Testis (tissue), 3 donors: ENCODE measurements around the gene NHLRC2. TPM values are rescaled to one million over a fixed set of nuclear protein-coding genes. Genes with fewer than 3 reads are reported as not detected.

ENCODE experiments used
- DNase-seq: peaks from one replicate; pipeline ENCODE4 v3.0.0-alpha.2; 2019
- H3K27ac ChIP-seq, 2 donors: fragments of 200-600 bp; sonication (generic); one replicate each; pipeline ENCODE4 v1.5.1; 2019
- H3K27me3 ChIP-seq: fragments of 200-600 bp; sonication (generic); one replicate; pipeline ENCODE4 v1.5.1; 2019
- H3K36me3 ChIP-seq: fragments of 200-600 bp; sonication (generic); one replicate; pipeline ENCODE4 v1.5.1; 2017; ENCODE audit warnings: low read depth; ENCODE audit errors: missing control alignments
- H3K4me1 ChIP-seq: fragments of 200-600 bp; sonication (generic); one replicate; pipeline ENCODE4 v1.5.1; 2019
- H3K4me3 ChIP-seq, 2 donors: fragments of 200-600 bp; sonication (generic); one replicate each; pipeline ENCODE4 v1.5.1; 2017 to 2019
- H3K9me3 ChIP-seq: fragments of 200-600 bp; sonication (generic); one replicate; pipeline ENCODE4 v1.5.1; 2017
- CTCF ChIP-seq, 3 experiments: fragments of 450-650 bp in 2 of 3; fragments of 200-600 bp in 1 of 3; sonication (generic) in 1 of 3; IDR thresholded peaks; one replicate each; pipeline ENCODE4 v1.5.1; 2016 to 2019; ENCODE audit warnings: antibody characterized with exemption in 3 of 3, mild to moderate bottlenecking in 2 of 3, moderate library complexity in 1 of 3
- POLR2A ChIP-seq: fragments of 450-650 bp; IDR thresholded peaks from one replicate; pipeline ENCODE4 v1.6.1; 2017; ENCODE audit warnings: antibody characterized with exemption, mild to moderate bottlenecking, moderate library complexity
- WGBS, 2 donors: methylation state at CpG; one replicate each; pipeline ENCODE4 v1.1.5; 2018; 5-methylcytosine and 5-hydroxymethylcytosine counted together
- intact Hi-C: fragments of 100-400 bp; cut with DNase I; formaldehyde crosslinking; loops from one replicate; pipeline ENCODE4 v1.15.1; 2023; ENCODE audit warnings: low total_unique reads
- polyA plus RNA-seq: library from polyadenylated mRNA; stranded (reverse); fragments of 350-450 nt; fragmentation: Illumina TruSeq; extraction: RNeasy Lipid Tissue Mini Kit (QIAGEN cat#74804); gene quantifications from one replicate; pipeline ENCODE4 v1.2.3, GENCODE V29; 2014; ENCODE audit warnings: low read depth, low replicate concordance; ENCODE audit not compliant: insufficient read depth
- total RNA-seq, 2 donors: library from RNA; depleted of rRNA; stranded (reverse); fragments of >200 nt; gene quantifications; one replicate each; pipeline ENCODE4 v1.2.3, GENCODE V29; 2016

Gene NHLRC2
- total and polyA plus RNA-seq, 3 donors from 2014 or later: 8.7 to 37.7 (median 34.3) TPM

- no peaks in the 10 kb centered on the region for H3K9me3 ChIP-seq
- intact Hi-C loops: no loop called here
- 81 to 82% methylated on average over 3 of the region's 3 CpGs for WGBS, 2 donors
- H3K36me3 ChIP-seq: no peaks in the 10 kb centered on the region
- H3K4me3 ChIP-seq: no peak overlapping the region
- H3K4me1 ChIP-seq: no peaks in the 10 kb centered on the region
- H3K27me3 ChIP-seq: no peaks in the 10 kb centered on the region
- DNase-seq: no peak
- H3K27ac ChIP-seq: no peak overlapping the region
- TF ChIP-seq CTCF (IDR thresholded peaks at IDR 0.05) (no peak), POLR2A (no peak)
Measured at GRCh38 chr10:113917636-113918035, 63.2 kb downstream of the NHLRC2 start.

DNA sequence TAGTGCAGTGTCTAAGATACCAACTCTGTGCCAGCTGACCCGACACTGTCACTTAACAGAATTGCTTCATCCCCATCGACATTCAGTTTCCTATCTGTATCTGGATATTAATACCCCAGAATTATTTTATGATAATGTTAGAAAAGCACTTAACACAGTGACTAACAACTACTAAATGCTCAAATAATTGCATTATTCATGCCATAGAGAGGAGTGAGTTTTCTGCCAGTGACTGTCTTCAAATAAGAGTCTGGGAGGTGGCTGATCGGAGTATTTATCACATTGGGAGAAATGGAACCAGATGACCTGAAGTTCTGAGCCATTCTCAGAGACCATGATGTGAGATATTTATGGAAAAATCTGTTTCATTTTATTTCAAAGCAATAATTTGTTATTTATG is 65.7 kb downstream of the NHLRC2 start:
- DNase-seq: no peak
- Histone ChIP-seq H3K27ac (no peak overlapping the region), H3K4me1 (no peaks in the 10 kb centered on the region), H3K4me3 (no peak overlapping the region), H3K36me3 (no peaks in the 10 kb centered on the region), H3K9me3 (no peaks in the 10 kb centered on the region), H3K27me3 (no peaks in the 10 kb centered on the region)
- 82 to 87% methylated on average over 3 of the region's 3 CpGs for WGBS, 2 donors
- intact Hi-C loops: no loop called here
- TF ChIP-seq CTCF (IDR thresholded peaks at IDR 0.05) (no peak), POLR2A (no peak)

DNA sequence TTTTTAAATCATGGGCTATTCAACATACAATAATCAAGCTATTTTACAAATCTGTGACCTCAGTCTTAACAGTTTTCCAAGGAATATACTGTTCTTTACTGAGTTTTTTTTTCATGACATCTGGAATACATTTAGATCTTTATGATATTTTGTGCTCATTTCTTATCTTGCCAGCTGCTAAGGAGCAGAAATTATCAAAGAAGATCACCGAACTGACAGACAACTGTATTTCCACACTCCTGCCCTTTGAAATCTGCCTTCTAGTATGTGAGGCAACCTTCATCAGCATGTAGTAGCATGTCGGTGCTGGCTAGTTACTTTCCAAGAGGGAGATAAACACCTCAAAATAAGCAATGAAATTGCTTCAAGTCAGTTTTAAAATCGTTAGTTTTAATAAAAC is 66.4 kb downstream of the NHLRC2 start:
- intact Hi-C loops: no loop called here

GRCh38 chr10:113921561-113922370 is 67.3 kb downstream of the NHLRC2 start:
- Histone ChIP-seq H3K9me3 (no peaks in the 10 kb centered on the region), H3K36me3 (no peaks in the 10 kb centered on the region), H3K27ac (no peak overlapping the region), H3K4me3 (no peak overlapping the region), H3K27me3 (no peaks in the 10 kb centered on the region), H3K4me1 (no peaks in the 10 kb centered on the region)
- TF ChIP-seq POLR2A (no peak), CTCF (IDR thresholded peaks at IDR 0.05) (no peak)
- WGBS, 2 donors: 41 to 56% methylated on average over 5 of the region's 5 CpGs
- intact Hi-C loops: no loop called here
- DNase-seq: no peak

More for the DNA sequence above, 66.4 kb downstream of the NHLRC2 start:
- DNase-seq: no peak
- H3K27me3 ChIP-seq: no peaks in the 10 kb centered on the region
- no peak overlapping the region for H3K4me3 ChIP-seq
- WGBS, 2 donors: 46 to 59% methylated on average over 3 of the region's 3 CpGs
- TF ChIP-seq CTCF (IDR thresholded peaks at IDR 0.05): no peak
- no peak for TF ChIP-seq POLR2A
- no peaks in the 10 kb centered on the region for H3K4me1 ChIP-seq
- H3K36me3 ChIP-seq: no peaks in the 10 kb centered on the region
- H3K9me3 ChIP-seq: no peaks in the 10 kb centered on the region
- H3K27ac ChIP-seq: no peak overlapping the region
